Activated T-helper 1 cell treated with Interleukin-2 at 50 U/mL for 16 hours (primary cell): ENCODE measurements around the gene GSN.
"Not testable (repeated sequence)": the region's sequence is repeated elsewhere in the genome, so short reads cannot be mapped to it uniquely, and the experiment has no call there.

ENCODE experiments used
- DNase-seq: peaks from one replicate; pipeline ENCODE4 v3.0.0-alpha.2; 2020; ENCODE audit warnings: low read depth

GSN gene

GRCh38 chr9:121288673-121289025 lies 20.7 kb downstream of the GSN start:
- DNase-seq, result no peak

- DNase-seq, result no peak
These were observed 21.2 kb downstream of the GSN start for GRCh38 chr9:121289026-121289771.

- no peak for DNase-seq
These were observed 21.9 kb downstream of the GSN start for GRCh38 chr9:121289772-121290370.

DNA sequence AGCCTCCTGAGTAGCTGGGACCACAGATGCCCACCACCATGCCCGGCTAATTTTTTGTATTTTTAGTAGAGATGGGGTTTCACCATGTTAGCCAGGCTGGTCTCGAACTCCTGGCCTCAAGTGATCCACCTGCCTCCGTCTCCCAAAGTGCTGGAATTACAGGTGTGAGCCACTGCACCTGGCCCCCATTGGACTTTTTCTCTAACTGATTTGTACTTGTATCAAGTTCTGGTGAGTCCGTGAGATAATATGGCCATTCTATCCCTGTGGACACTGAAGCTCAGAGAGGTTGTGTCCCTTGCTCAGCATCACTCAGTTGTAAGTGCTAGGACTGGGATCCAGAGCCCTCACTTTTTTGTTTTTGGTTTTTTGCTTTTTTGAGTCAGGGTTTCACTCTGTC lies 23.6 kb downstream of the GSN start:
- not testable (repeated sequence) for DNase-seq

DNA sequence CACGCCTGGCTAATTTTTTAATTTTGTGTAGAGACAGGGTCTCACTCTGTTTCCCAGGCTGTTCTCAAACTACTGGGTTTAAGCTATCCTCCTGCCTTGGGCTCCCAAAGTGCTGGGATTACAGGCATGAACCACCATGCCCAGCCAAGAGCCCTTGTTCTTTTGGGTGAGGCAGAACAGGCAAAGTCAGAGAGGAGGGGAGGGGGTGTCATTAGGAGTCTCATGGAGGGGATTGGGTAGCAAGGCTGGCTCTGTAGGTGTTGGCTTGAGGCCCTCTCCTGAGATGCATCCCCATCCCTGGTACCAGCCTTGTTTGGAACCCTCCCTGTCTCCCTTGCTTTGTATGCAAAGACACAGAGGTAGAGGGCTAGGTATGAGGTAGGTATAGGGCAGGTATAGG lies 24.1 kb downstream of the GSN start:
- no peak for DNase-seq

DNA sequence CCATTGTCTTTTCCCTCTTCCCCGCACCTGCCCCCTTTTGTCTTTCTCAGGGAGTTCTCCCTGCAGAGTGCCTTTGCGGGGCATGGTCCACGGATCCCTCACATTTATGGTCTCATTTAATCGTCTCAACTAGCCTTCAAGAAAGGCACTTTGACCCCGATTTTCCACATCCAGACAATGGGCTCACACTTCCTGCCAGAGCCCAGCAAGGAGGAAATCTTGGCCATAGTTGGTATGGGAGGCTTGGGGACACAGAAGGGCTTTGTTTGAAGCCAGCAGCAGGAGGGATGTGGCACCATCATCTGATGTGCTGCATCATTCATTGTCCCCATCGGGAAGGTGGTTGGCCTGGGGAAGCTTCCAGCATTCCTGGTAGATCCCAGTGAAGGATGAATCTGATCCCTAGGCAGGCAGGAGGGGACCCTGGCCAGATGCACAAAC lies 24.9 kb downstream of the GSN start:
- DNase-seq, result no peak

- DNase-seq, result no peak
These were observed 26.3 kb downstream of the GSN start for GRCh38 chr9:121294151-121294743.

DNA sequence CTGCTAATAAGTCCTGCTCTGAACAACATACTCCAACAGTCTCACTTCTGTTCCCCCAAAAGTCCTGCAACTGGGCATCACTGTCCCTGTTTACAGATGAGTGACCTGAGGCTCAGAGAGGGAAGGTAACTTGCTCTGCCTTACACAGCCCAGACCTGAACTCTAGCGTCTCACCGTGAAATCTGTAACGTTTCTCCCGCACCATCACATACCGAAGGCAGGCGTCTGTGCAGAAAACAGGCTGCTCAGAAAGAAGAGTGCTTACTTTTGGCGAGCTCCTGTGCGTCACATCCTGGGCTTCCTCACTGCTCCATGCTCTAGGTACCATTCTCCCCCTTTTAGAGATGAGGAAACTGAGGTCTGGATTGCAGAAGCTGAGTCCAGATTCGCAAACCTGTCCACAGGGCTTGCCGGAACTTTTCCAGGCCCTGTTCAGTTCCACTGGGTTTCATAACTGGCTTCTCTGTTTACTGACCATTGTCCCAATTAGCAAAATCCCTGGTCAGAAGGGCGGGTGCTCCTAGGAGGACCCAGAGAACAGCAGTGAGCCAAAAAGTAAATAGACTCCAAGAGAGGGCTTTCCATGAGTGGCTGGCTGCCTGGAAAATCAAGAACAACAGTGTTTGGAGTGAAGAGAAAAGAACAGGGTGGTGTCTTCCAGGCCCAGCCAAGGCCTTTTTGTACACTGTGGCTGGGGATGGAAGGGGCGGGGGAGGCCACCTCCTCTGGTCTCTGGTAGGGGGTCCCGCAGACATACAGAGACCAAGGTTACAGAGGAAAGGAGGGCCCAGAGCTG lies 27.1 kb downstream of the GSN start:
- DNase-seq, result no peak

- no peak for DNase-seq
These were observed 27.8 kb downstream of the GSN start for GRCh38 chr9:121295662-121296191.

GRCh38 chr9:121296213-121297127 lies 28.5 kb downstream of the GSN start:
- DNase-seq, result no peak

DNA sequence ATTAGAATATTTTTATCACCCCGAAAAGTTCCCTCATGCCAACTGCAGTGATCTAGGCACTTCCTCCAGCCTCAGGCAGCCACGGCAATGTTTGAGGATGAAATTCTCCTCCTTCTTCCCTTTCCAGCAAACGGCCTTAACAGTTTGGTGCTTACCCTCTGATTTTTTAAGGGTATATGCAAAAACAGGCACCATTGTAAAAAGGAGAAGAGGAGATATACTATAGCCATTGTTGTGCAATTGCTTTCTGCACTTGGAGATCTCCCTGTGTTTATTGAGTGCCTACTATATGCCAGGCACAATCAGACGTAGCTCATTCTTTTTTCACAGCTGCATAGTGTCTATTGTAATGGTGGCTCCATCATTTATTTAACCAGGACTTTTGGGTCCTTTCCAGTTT lies 29.4 kb downstream of the GSN start:
- DNase-seq, result no peak

DNA sequence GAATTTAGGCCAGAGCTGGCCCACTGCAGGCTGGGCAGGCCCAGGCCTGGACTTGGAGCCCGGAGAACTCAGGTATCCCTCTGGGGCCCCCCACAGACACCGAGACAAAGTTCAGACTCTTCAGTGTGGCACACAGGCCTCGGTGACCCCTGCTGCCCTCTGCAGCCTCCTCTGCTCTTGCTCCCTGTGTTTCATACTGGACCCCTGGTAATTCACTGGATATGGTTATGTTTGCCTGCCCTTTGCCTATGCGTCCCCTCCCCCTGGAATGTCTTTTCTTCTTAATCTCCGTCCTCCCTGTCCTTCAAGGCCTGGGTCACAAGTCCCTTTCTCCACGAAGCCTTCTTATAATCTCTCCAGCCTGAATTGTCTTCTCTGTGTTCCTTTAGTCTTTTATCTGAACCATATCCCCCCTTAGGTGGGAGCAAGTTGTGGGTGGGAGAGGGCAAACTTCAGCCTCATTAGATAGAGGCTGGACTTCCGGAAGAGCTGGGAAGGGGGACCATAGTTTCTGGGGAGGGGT lies 30.1 kb downstream of the GSN start:
- DNase-seq, result no peak

DNA sequence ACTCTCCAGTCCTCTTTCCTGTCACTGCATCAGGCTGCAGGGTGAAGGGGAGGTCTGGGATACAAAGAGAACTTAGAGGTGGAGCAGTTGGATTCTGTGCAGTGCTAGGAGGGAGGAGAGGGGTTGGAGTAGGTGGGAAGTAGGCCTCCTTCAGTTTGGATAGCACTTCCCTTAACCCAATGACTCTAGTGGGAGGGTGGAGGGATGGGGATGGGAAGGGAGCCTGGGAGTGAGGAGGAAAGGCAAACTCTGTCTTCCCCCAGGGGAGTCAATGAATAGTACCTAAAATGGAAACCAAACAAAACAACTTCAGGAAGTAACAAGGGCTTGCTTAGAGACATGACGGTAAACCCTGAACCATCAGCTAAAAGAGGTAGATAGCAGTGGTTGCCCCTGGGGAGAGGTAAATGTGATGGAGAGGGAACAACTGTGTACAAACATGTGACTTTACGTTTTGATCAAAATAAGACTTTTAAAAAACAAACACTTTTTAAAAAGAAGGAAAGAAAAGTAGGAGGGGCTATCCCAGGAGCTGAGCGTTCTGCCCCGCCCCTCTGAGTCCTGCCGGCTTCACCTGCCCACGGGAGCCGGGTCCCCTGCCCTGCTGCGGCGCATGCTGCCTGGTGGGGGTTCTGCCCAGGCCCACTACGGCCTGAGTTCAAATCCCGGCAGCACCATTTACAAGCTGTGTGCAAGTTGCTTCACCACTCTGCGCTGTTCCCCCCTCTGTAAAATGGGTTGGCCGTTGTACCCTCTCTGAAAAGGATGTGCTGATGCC lies 30.9 kb downstream of the GSN start:
- DNase-seq, result no peak

DNA sequence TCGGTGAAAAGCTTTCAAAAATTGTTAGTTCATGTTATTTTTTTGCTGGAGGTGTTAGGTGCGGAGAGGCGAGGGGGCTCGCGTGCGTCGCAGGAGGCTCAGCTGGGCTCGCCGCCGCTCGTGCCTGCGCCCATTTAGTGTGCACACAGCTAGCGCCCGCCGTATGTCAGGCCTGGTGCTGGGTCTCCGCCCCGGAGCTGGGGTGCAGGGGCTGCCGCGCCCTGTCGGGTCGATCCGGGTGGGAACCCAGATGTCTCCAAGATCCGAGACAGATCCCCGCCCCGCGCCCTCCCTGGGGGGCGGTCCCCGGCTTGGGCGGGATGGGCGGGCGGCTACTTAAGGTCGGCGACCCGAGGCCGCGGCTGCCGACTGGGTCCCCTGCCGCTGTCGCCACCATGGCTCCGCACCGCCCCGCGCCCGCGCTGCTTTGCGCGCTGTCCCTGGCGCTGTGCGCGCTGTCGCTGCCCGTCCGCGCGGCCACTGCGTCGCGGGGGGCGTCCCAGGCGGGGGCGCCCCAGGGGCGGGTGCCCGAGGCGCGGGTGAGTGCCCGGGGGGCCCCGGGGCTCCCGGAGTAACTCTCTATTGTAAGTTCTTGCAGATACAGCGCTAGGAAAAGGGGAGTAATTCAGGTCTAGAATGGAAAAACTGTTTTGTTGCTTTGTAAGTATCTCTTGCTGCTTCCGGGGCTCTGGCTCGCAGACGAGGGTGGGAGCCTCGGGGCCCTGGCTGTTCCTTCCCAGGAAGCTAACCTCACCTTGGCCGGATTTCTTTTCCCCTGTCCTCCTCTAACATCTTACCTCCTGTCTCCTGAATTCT lies 31.7 kb downstream of the GSN start:
- no peak for DNase-seq

GRCh38 chr9:121300283-121301119 lies 32.5 kb downstream of the GSN start:
- no peak for DNase-seq

GRCh38 chr9:121301881-121302286 lies 33.9 kb downstream of the GSN start:
- no peak for DNase-seq

DNA sequence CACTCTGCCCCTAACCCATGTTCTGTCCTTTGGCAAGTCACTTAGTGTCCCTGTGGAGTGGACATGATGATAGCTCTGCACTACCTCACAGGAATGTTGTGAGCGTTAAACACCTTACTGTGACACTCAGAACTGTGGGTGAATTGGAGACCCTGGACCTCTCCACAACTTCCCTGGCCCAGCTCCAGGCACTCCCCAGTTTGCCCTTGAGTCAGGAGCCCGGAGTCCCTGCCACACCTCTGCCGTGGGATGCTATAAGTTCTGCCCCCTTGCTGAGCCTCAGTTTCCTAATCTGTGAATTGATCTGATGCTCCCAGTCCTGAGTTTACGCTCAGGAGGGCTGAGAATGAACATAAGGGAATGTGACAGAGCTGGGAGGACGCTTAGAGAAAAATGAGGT lies 34.4 kb downstream of the GSN start:
- DNase-seq, result no peak

DNA sequence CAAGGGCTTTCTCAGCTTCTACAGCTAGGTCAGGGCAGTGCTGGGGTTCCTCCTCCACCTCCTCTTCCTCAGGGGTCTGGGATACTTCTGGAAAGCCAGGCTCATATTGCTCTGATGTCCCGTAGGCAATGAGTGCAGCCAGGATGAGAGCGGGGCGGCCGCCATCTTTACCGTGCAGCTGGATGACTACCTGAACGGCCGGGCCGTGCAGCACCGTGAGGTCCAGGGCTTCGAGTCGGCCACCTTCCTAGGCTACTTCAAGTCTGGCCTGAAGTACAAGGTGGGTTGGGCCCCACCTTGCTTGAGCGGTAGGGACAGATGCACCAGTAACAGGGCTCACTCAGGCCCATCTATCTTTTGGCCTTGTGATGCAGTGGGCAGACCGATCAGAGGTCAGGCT lies 34.8 kb downstream of the GSN start:
- DNase-seq, result no peak
